Measurements from ENCODE around the gene MEIS2.
A peak's percentile ranks its signal among the peaks of the same experiment; 100 is the strongest.

The MEIS2 gene

GRCh38 chr15:36958606-36959005, 141.7 kb downstream of the MEIS2 start:
- Histone ChIP-seq H3K36me3 (ENCODE audit: control insufficient read depth, insufficient read depth, low read length) (no peaks in the 10 kb centered on the region), H3K4me1 (ENCODE audit: control insufficient read depth, insufficient read depth, low read length) (no peaks in the 10 kb centered on the region), H3K4me3 (ENCODE audit: insufficient read depth, low read depth, low read length) (no peak overlapping the region), H3K27me3 (ENCODE audit: control insufficient read depth, insufficient read depth, low read length, poor library complexity, severe bottlenecking) (no peaks in the 10 kb centered on the region), H3K27ac (ENCODE audit: insufficient read depth, low read depth, low read length, poor library complexity, severe bottlenecking) (no peak overlapping the region), H3K9me3 (ENCODE audit: control insufficient read depth, low read length) (no peaks in the 10 kb centered on the region)
- WGBS, 2 experiments = 100% methylated on average over 1 of the region's 1 CpG; no CpG with 5 or more reads in 1 of the 2 experiments

- 95 to 100% methylated on average over 1 of the region's 1 CpG for WGBS, 2 experiments
- no peak overlapping the region for H3K27ac ChIP-seq (ENCODE audit: insufficient read depth, low read depth, low read length, poor library complexity, severe bottlenecking)
These were observed 145.9 kb downstream of the MEIS2 start for GRCh38 chr15:36954486-36954885.

GRCh38 chr15:36953346-36953745, 147.0 kb downstream of the MEIS2 start:
- H3K36me3 ChIP-seq (ENCODE audit: control insufficient read depth, insufficient read depth, low read length) = no peaks in the 10 kb centered on the region
- no peaks in the 10 kb centered on the region for H3K9me3 ChIP-seq (ENCODE audit: control insufficient read depth, low read length)
- H3K27ac ChIP-seq (ENCODE audit: insufficient read depth, low read depth, low read length, poor library complexity, severe bottlenecking) = no peak overlapping the region
- 90 to 93% methylated on average over 3 of the region's 3 CpGs for WGBS, 2 experiments
- H3K27me3 ChIP-seq (ENCODE audit: control insufficient read depth, insufficient read depth, low read length, poor library complexity, severe bottlenecking) = no peaks in the 10 kb centered on the region
- no peak overlapping the region for H3K4me3 ChIP-seq (ENCODE audit: insufficient read depth, low read depth, low read length)
- peaks cover 8% of the 10 kb centered on the region for H3K4me1 ChIP-seq (ENCODE audit: control insufficient read depth, insufficient read depth, low read length)

More at GRCh38 chr15:36954486-36954885, 145.9 kb downstream of the MEIS2 start:
- H3K9me3 ChIP-seq (ENCODE audit: control insufficient read depth, low read length) = no peaks in the 10 kb centered on the region
- no peak overlapping the region for H3K4me3 ChIP-seq (ENCODE audit: insufficient read depth, low read depth, low read length)
- peaks cover 4% of the 10 kb centered on the region for H3K4me1 ChIP-seq (ENCODE audit: control insufficient read depth, insufficient read depth, low read length)
- no peaks in the 10 kb centered on the region for H3K27me3 ChIP-seq (ENCODE audit: control insufficient read depth, insufficient read depth, low read length, poor library complexity, severe bottlenecking)
- no peaks in the 10 kb centered on the region for H3K36me3 ChIP-seq (ENCODE audit: control insufficient read depth, insufficient read depth, low read length)

GRCh38 chr15:36951731-36952247, 148.6 kb downstream of the MEIS2 start:
- Histone ChIP-seq H3K9me3 (ENCODE audit: control insufficient read depth, low read length) (no peaks in the 10 kb centered on the region), H3K36me3 (ENCODE audit: control insufficient read depth, insufficient read depth, low read length) (no peaks in the 10 kb centered on the region), H3K4me1 (ENCODE audit: control insufficient read depth, insufficient read depth, low read length) (peaks cover 15% of the 10 kb centered on the region), H3K27me3 (ENCODE audit: control insufficient read depth, insufficient read depth, low read length, poor library complexity, severe bottlenecking) (no peaks in the 10 kb centered on the region), H3K4me3 (ENCODE audit: insufficient read depth, low read depth, low read length) (no peak overlapping the region), H3K27ac (ENCODE audit: insufficient read depth, low read depth, low read length, poor library complexity, severe bottlenecking) (no peak overlapping the region)
- 82 to 87% methylated on average over 5 to 6 of the region's 6 CpGs for WGBS, 2 experiments

- Histone ChIP-seq H3K27ac (ENCODE audit: insufficient read depth, low read depth, low read length, poor library complexity, severe bottlenecking) (no peak overlapping the region), H3K36me3 (ENCODE audit: control insufficient read depth, insufficient read depth, low read length) (no peaks in the 10 kb centered on the region), H3K9me3 (ENCODE audit: control insufficient read depth, low read length) (no peaks in the 10 kb centered on the region), H3K4me1 (ENCODE audit: control insufficient read depth, insufficient read depth, low read length) (peaks cover 18% of the 10 kb centered on the region), H3K4me3 (ENCODE audit: insufficient read depth, low read depth, low read length) (no peak overlapping the region), H3K27me3 (ENCODE audit: control insufficient read depth, insufficient read depth, low read length, poor library complexity, severe bottlenecking) (no peaks in the 10 kb centered on the region)
- WGBS, 2 experiments = 96 to 99% methylated on average over 4 of the region's 4 CpGs
These were observed 150.0 kb downstream of the MEIS2 start for GRCh38 chr15:36950371-36950770.

- WGBS, 2 experiments = 80 to 87% methylated on average over 3 of the region's 3 CpGs
- H3K27ac ChIP-seq (ENCODE audit: insufficient read depth, low read depth, low read length, poor library complexity, severe bottlenecking) = no peak overlapping the region
- no peak overlapping the region for H3K4me3 ChIP-seq (ENCODE audit: insufficient read depth, low read depth, low read length)
- no peaks in the 10 kb centered on the region for H3K9me3 ChIP-seq (ENCODE audit: control insufficient read depth, low read length)
- H3K36me3 ChIP-seq (ENCODE audit: control insufficient read depth, insufficient read depth, low read length) = no peaks in the 10 kb centered on the region
- H3K27me3 ChIP-seq (ENCODE audit: control insufficient read depth, insufficient read depth, low read length, poor library complexity, severe bottlenecking) = no peaks in the 10 kb centered on the region
- H3K4me1 ChIP-seq (ENCODE audit: control insufficient read depth, insufficient read depth, low read length) = peaks cover 30% of the 10 kb centered on the region
These were observed 151.4 kb downstream of the MEIS2 start for GRCh38 chr15:36948982-36949381.

GRCh38 chr15:36947035-36947719, 153.2 kb downstream of the MEIS2 start:
- H3K27me3 ChIP-seq (ENCODE audit: control insufficient read depth, insufficient read depth, low read length, poor library complexity, severe bottlenecking) = no peaks in the 10 kb centered on the region
- no peaks in the 10 kb centered on the region for H3K9me3 ChIP-seq (ENCODE audit: control insufficient read depth, low read length)
- H3K4me1 ChIP-seq (ENCODE audit: control insufficient read depth, insufficient read depth, low read length) = peaks cover 32% of the 10 kb centered on the region
- WGBS, 2 experiments = 98% methylated on average over 4 of the region's 4 CpGs
- H3K36me3 ChIP-seq (ENCODE audit: control insufficient read depth, insufficient read depth, low read length) = no peaks in the 10 kb centered on the region
- no peak overlapping the region for H3K27ac ChIP-seq (ENCODE audit: insufficient read depth, low read depth, low read length, poor library complexity, severe bottlenecking)
- no peak overlapping the region for H3K4me3 ChIP-seq (ENCODE audit: insufficient read depth, low read depth, low read length)

GRCh38 chr15:36944442-36944841, 155.9 kb downstream of the MEIS2 start:
- Histone ChIP-seq H3K4me3 (ENCODE audit: insufficient read depth, low read depth, low read length) (no peak overlapping the region), H3K36me3 (ENCODE audit: control insufficient read depth, insufficient read depth, low read length) (no peaks in the 10 kb centered on the region), H3K9me3 (ENCODE audit: control insufficient read depth, low read length) (no peaks in the 10 kb centered on the region), H3K27me3 (ENCODE audit: control insufficient read depth, insufficient read depth, low read length, poor library complexity, severe bottlenecking) (no peaks in the 10 kb centered on the region), H3K27ac (ENCODE audit: insufficient read depth, low read depth, low read length, poor library complexity, severe bottlenecking) (peak overlapping the region; percentile 20), H3K4me1 (ENCODE audit: control insufficient read depth, insufficient read depth, low read length) (peaks cover 35% of the 10 kb centered on the region)
- 89 to 91% methylated on average over 6 of the region's 6 CpGs for WGBS, 2 experiments

- Histone ChIP-seq H3K36me3 (ENCODE audit: control insufficient read depth, insufficient read depth, low read length) (no peaks in the 10 kb centered on the region), H3K27me3 (ENCODE audit: control insufficient read depth, insufficient read depth, low read length, poor library complexity, severe bottlenecking) (no peaks in the 10 kb centered on the region), H3K9me3 (ENCODE audit: control insufficient read depth, low read length) (no peaks in the 10 kb centered on the region), H3K4me1 (ENCODE audit: control insufficient read depth, insufficient read depth, low read length) (peaks cover 36% of the 10 kb centered on the region), H3K4me3 (ENCODE audit: insufficient read depth, low read depth, low read length) (no peak overlapping the region), H3K27ac (ENCODE audit: insufficient read depth, low read depth, low read length, poor library complexity, severe bottlenecking) (peak overlapping the region; percentile 20)
- 74 to 75% methylated on average over 5 to 6 of the region's 6 CpGs for WGBS, 2 experiments
These were observed 156.6 kb downstream of the MEIS2 start for GRCh38 chr15:36943508-36944361.

GRCh38 chr15:36942248-36942827, 158.0 kb downstream of the MEIS2 start:
- Histone ChIP-seq H3K36me3 (ENCODE audit: control insufficient read depth, insufficient read depth, low read length) (no peaks in the 10 kb centered on the region), H3K27me3 (ENCODE audit: control insufficient read depth, insufficient read depth, low read length, poor library complexity, severe bottlenecking) (no peaks in the 10 kb centered on the region), H3K4me3 (ENCODE audit: insufficient read depth, low read depth, low read length) (no peak overlapping the region), H3K4me1 (ENCODE audit: control insufficient read depth, insufficient read depth, low read length) (peaks cover 30% of the 10 kb centered on the region), H3K27ac (ENCODE audit: insufficient read depth, low read depth, low read length, poor library complexity, severe bottlenecking) (no peak overlapping the region), H3K9me3 (ENCODE audit: control insufficient read depth, low read length) (no peaks in the 10 kb centered on the region)
- WGBS, 2 experiments = 83 to 94% methylated on average over 6 of the region's 6 CpGs

All from ectodermal cell (in vitro differentiated cells).